HFFc6 (cell line): ENCODE results near the gene SMAD2. TPM values are rescaled to one million over a fixed set of nuclear protein-coding genes. Genes with fewer than 3 reads are reported as not detected.
"Not testable (repeated sequence)": the region's sequence is repeated elsewhere in the genome, so short reads cannot be mapped to it uniquely, and the experiment has no call there.

Source experiments
- DNase-seq: peaks from one replicate; pipeline ENCODE4 v3.0.0-alpha.2; 2018
- H3K27ac Mint-ChIP-seq: 2 replicates; pipeline ENCODE4 v1.8.0; 2020; ENCODE audit warnings: mild to moderate bottlenecking, mixed read lengths
- H3K27me3 Mint-ChIP-seq: 2 replicates; pipeline ENCODE4 v1.8.0; 2021; ENCODE audit warnings: mild to moderate bottlenecking, moderate library complexity, mixed read lengths; ENCODE audit not compliant: insufficient read depth
- H3K36me3 Mint-ChIP-seq: 2 replicates; pipeline ENCODE4 v1.8.0; 2021; ENCODE audit warnings: low read depth, mixed read lengths
- H3K4me1 Mint-ChIP-seq: 2 replicates; pipeline ENCODE4 v1.8.0; 2020; ENCODE audit warnings: low read depth, mixed read lengths
- H3K4me3 Mint-ChIP-seq: 2 replicates; pipeline ENCODE4 v1.8.0; 2020; ENCODE audit warnings: mild to moderate bottlenecking, moderate library complexity, mixed read lengths
- H3K9me3 Mint-ChIP-seq: 2 replicates; pipeline ENCODE4 v1.8.0; 2020; ENCODE audit warnings: mild to moderate bottlenecking, mixed read lengths
- CTCF ChIP-seq: fragments of 200-600 bp; sonication (generic); IDR thresholded peaks from 2 replicates; pipeline ENCODE4 v1.5.0; 2021; ENCODE audit warnings: antibody characterized with exemption, mild to moderate bottlenecking
- total RNA-seq, 6 experiments: library from RNA; stranded (reverse); fragmentation: NEBNext Ultra II Directional; extraction: Animal tissue kit (Norgen Biotek cat#: 25700); gene quantifications; 2 replicates in 1 of 6; 3 replicates in 5 of 6; pipeline ENCODE4 v1.2.3, GENCODE V29; 2021

Gene SMAD2
- total RNA-seq, 6 experiments from 2014 or later = 99.3 to 116 (median 108) TPM

DNA sequence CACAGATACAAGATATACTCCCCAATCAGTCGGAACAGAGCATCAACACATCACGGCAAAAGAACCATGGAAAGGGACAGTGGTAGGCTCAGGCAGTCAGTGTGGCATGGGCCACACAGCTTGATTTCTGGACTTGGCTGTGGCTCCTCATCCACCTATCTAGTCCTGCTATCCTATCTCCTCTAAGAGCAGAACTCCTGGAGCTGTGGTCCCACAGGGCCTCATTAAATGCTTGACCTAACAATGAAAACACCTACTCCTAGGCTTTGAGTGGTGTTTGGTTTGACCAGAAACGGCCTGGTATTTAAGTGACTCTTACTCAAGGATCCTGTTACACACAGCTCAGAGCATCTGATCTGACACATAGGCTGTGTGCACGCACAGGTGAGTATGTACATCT lies 33.6 kb upstream of the SMAD2 start:
- peaks cover 12% of the 10 kb centered on the region; the same call in 1 of the 2 replicates for H3K27me3 Mint-ChIP-seq
- peaks cover 15% of the 10 kb centered on the region for H3K9me3 Mint-ChIP-seq
- TF ChIP-seq CTCF = no peak
- H3K4me1 Mint-ChIP-seq = peaks cover 19% of the 10 kb centered on the region
- H3K4me3 Mint-ChIP-seq = no peak overlapping the region
- DNase-seq = no peak
- no peak overlapping the region for H3K27ac Mint-ChIP-seq
- peaks cover 14% of the 10 kb centered on the region for H3K36me3 Mint-ChIP-seq

- peaks cover 22% of the 10 kb centered on the region for H3K27me3 Mint-ChIP-seq
- peaks cover 15% of the 10 kb centered on the region for H3K9me3 Mint-ChIP-seq
- not testable (repeated sequence) for H3K4me3 Mint-ChIP-seq, H3K4me1 Mint-ChIP-seq, DNase-seq, H3K27ac Mint-ChIP-seq
- H3K36me3 Mint-ChIP-seq = peaks cover 14% of the 10 kb centered on the region
Observed at GRCh38 chr18:47961003-47961402, 30.5 kb upstream of the SMAD2 start.

- Mint-ChIP-seq H3K27me3 (peaks cover 10% of the 10 kb centered on the region), H3K4me1 (peaks cover 5% of the 10 kb centered on the region; the same call in 1 of the 2 replicates)
Observed at GRCh38 chr18:47953471-47953931, 23.0 kb upstream of the SMAD2 start.

DNA sequence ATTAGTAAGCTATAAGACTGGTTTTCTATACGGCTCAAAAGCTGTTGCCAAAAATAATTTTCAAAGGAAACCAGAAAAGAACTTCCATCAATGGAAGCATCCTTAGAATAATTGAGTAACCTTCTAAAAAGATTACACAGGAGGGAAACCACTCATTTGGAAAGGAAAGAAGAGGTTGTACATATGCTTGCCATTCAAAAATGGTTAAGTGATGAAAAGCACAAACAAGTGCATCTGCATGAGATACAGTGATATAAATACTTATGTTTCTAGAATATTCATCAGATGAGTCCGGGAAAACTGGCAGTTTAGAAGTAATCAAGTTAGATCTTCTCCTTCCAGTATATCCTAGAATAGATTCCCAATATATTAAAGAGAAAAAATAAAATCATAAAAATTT lies 20.1 kb upstream of the SMAD2 start:
- no peak overlapping the region for H3K4me3 Mint-ChIP-seq
- TF ChIP-seq CTCF = no peak
- peaks cover 3% of the 10 kb centered on the region for H3K27me3 Mint-ChIP-seq
- H3K4me1 Mint-ChIP-seq = peaks cover 9% of the 10 kb centered on the region
- H3K27ac Mint-ChIP-seq = no peak overlapping the region
- no peak for DNase-seq
- no peaks in the 10 kb centered on the region for H3K36me3 Mint-ChIP-seq
- H3K9me3 Mint-ChIP-seq = no peaks in the 10 kb centered on the region

More at GRCh38 chr18:47953471-47953931, 23.0 kb upstream of the SMAD2 start:
- Mint-ChIP-seq H3K4me3 (no peak overlapping the region), H3K36me3 (no peaks in the 10 kb centered on the region), H3K9me3 (no peaks in the 10 kb centered on the region), H3K27ac (no peak overlapping the region)
- TF ChIP-seq CTCF = no peak
- no peak for DNase-seq

DNA sequence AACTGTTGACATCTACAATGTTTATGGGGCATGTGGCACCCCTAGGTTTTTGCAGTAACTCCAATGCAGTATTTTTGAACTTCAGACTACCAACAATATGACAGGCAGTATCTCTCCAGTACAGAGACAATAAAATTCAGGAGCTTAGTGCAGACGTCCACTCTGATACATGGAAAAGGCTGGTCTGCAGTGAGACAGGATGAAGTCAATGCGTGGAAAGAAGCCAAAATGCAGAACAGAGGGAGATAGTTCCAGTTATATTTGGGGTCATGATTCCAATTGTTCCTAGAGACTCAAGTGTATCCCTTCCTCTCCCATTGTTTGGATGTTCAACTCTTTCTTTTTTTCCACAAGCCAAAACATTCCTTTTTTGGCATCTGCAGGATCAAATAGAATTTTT lies 18.7 kb upstream of the SMAD2 start:
- H3K27ac Mint-ChIP-seq = no peak overlapping the region
- no peak overlapping the region for H3K4me3 Mint-ChIP-seq
- H3K9me3 Mint-ChIP-seq = no peaks in the 10 kb centered on the region
- no peak for TF ChIP-seq CTCF
- H3K4me1 Mint-ChIP-seq = peaks cover 15% of the 10 kb centered on the region
- H3K27me3 Mint-ChIP-seq = peaks cover 5% of the 10 kb centered on the region
- H3K36me3 Mint-ChIP-seq = no peaks in the 10 kb centered on the region
- no peak for DNase-seq

DNA sequence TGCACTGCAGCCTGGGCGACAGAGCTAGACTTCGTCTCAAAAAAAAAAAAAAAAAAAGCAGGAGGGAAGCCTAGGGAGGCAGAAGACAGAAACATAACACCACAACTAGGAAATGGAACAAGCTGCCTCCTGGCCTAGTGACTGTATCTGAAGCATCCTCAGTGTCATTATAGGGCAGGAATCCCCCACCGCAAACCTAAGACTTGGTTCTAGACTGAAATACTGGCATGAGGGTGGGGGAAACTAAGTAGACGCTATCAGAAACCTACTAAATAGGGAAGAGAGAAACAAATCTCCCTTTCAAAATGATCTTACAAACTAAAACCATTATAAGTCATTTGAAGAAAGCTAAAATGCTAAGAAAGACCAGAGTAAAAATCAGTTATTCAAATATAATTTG lies 16.4 kb upstream of the SMAD2 start:
- Mint-ChIP-seq H3K27ac (no peak overlapping the region), H3K36me3 (no peaks in the 10 kb centered on the region), H3K27me3 (peaks cover 5% of the 10 kb centered on the region)

More for the DNA sequence above, 16.4 kb upstream of the SMAD2 start:
- H3K4me3 Mint-ChIP-seq = no peak overlapping the region
- H3K9me3 Mint-ChIP-seq = no peaks in the 10 kb centered on the region
- peaks cover 10% of the 10 kb centered on the region for H3K4me1 Mint-ChIP-seq
- DNase-seq = no peak
- TF ChIP-seq CTCF = no peak
